ENCODE results near the gene ABCB11.

ABCB11 gene

DNA sequence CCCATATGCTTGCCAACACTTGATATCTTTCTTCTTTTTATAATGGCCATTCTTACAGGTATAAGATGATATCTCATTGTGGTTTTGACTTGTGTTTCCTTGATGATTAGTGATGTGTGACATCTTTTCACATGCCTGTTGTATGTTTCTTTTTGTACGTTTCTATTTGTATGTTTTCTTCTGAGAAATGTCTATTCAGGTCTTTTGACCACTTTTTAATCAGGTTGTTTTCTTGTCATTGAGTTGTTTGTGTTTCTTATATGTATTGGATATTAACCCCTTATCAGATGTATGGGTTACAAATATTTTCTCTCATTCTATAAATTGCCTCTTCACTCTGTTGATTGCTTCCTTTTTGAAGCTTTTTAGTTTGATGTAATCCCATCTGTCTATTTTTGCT is 42.4 kb downstream of the ABCB11 start:
- H3K4me3 ChIP-seq (ENCODE audit: low read depth in 1 of 2, low read length in 2 of 2): no peak overlapping the region
- H3K9me3 ChIP-seq (ENCODE audit: control insufficient read depth in 1 of 2, low read length in 2 of 2): no peaks in the 10 kb centered on the region
- H3K27me3 ChIP-seq (ENCODE audit: low read depth, low read length): no peaks in the 10 kb centered on the region
- no peaks in the 10 kb centered on the region for H3K4me1 ChIP-seq (ENCODE audit: control insufficient read depth in 1 of 2, insufficient read depth in 2 of 2, low read length in 2 of 2)
- H3K36me3 ChIP-seq (ENCODE audit: control insufficient read depth in 1 of 2, insufficient read depth in 2 of 2, low read length in 2 of 2): no peaks in the 10 kb centered on the region
- no peak overlapping the region for H3K27ac ChIP-seq (ENCODE audit: low read length)

DNA sequence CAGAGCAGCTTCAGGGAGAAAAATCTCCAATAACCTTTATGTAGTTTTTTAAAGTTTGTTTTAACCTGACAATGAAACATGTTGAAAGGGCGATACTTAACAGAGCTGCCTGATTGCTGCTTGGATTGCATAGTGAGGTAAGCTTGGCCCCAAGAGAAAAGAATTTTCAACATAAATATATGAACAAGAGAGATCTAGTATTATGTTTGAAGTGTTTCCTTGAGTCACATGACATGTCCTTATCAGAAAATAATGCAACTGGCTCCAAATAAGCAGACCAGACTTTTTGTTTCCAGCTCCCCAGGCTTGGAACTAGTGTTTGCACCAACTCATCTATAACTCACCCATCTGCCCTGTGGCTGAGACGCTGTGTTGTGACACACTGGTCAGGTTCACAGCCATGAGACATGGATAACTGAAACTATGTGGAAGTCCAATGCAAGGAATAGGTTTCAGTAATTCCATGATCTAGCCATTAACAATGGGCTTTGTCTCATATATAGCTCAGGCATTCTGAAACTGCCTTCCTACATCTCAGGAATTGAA is 44.7 kb downstream of the ABCB11 start:
- Histone ChIP-seq H3K27me3 (ENCODE audit: low read depth, low read length) (no peaks in the 10 kb centered on the region), H3K27ac (ENCODE audit: low read length) (no peak overlapping the region), H3K36me3 (ENCODE audit: control insufficient read depth in 1 of 2, insufficient read depth in 2 of 2, low read length in 2 of 2) (no peaks in the 10 kb centered on the region), H3K4me3 (ENCODE audit: low read depth in 1 of 2, low read length in 2 of 2) (no peak overlapping the region), H3K4me1 (ENCODE audit: control insufficient read depth in 1 of 2, insufficient read depth in 2 of 2, low read length in 2 of 2) (no peaks in the 10 kb centered on the region), H3K9me3 (ENCODE audit: control insufficient read depth in 1 of 2, low read length in 2 of 2) (no peaks in the 10 kb centered on the region)

DNA sequence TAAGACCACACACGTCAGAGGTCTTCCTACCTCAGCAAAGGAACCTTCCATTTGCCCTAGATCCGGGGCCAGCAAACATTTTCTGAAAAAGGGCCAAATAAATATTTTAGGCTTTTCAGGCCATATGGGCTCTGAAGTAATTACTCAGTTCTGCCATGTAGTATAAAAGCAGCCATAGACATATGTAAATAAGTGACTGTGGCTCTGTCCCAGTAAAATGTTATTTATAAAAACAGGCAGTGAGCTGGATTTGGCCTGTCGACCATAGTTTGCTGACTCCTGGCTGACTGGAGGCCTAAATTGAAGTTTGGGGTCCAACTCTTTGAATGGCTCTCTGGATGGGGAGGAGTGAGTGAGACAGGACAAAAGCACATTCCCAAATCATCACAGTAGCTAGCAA is 49.5 kb downstream of the ABCB11 start:
- Histone ChIP-seq H3K4me1 (ENCODE audit: control insufficient read depth in 1 of 2, insufficient read depth in 2 of 2, low read length in 2 of 2) (no peaks in the 10 kb centered on the region), H3K9me3 (ENCODE audit: control insufficient read depth in 1 of 2, low read length in 2 of 2) (no peaks in the 10 kb centered on the region), H3K27ac (ENCODE audit: low read length) (no peak overlapping the region), H3K36me3 (ENCODE audit: control insufficient read depth in 1 of 2, insufficient read depth in 2 of 2, low read length in 2 of 2) (no peaks in the 10 kb centered on the region), H3K27me3 (ENCODE audit: low read depth, low read length) (no peaks in the 10 kb centered on the region), H3K4me3 (ENCODE audit: low read depth in 1 of 2, low read length in 2 of 2) (no peak overlapping the region)

DNA sequence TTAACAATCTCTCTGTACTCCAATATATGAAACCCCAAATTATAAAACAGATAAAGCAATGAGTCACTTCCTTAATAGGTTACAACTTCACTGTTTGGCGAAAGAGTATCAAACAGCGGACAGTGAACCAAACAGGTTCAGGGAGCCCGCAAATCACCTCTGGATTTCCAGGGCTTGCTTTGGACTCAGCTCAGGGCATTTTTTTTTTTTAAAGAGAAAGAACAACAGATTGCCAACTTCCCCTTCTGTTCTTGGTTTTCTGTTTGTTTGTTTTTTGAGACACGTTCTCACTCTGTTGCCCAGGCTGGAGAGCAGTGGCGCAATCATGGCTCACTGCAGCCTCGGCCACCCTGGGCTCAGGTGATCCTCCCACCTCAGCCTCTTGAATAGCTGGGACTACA is 52.7 kb downstream of the ABCB11 start:
- no peak overlapping the region for H3K4me3 ChIP-seq (ENCODE audit: low read depth in 1 of 2, low read length in 2 of 2)
- no peaks in the 10 kb centered on the region for H3K27me3 ChIP-seq (ENCODE audit: low read depth, low read length)
- no peaks in the 10 kb centered on the region for H3K36me3 ChIP-seq (ENCODE audit: control insufficient read depth in 1 of 2, insufficient read depth in 2 of 2, low read length in 2 of 2)
- no peaks in the 10 kb centered on the region for H3K4me1 ChIP-seq (ENCODE audit: control insufficient read depth in 1 of 2, insufficient read depth in 2 of 2, low read length in 2 of 2)
- no peaks in the 10 kb centered on the region for H3K9me3 ChIP-seq (ENCODE audit: control insufficient read depth in 1 of 2, low read length in 2 of 2)
- no peak overlapping the region for H3K27ac ChIP-seq (ENCODE audit: low read length)

DNA sequence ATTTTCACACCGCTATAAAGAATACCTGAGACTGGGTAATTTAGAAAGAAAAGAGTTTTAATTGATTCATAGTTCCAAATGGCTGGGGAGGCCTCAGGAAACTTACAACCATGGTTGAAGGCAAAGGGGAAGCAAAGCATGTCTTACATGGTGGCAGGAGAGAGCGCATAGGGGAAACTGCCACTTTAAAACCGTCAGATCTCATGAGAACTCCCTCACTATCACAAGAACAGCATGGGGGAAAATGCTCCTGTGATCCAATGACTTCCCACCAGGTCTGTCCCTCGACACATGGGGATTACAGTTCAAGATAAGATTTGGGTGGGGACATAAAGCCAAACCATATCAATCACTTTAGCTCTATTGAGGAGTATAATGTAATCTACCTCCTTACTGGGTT is 53.5 kb downstream of the ABCB11 start:
- no peak overlapping the region for H3K4me3 ChIP-seq (ENCODE audit: low read depth in 1 of 2, low read length in 2 of 2)
- H3K27ac ChIP-seq (ENCODE audit: low read length): no peak overlapping the region
- H3K27me3 ChIP-seq (ENCODE audit: low read depth, low read length): no peaks in the 10 kb centered on the region
- H3K4me1 ChIP-seq (ENCODE audit: control insufficient read depth in 1 of 2, insufficient read depth in 2 of 2, low read length in 2 of 2): no peaks in the 10 kb centered on the region
- no peaks in the 10 kb centered on the region for H3K9me3 ChIP-seq (ENCODE audit: control insufficient read depth in 1 of 2, low read length in 2 of 2)
- no peaks in the 10 kb centered on the region for H3K36me3 ChIP-seq (ENCODE audit: control insufficient read depth in 1 of 2, insufficient read depth in 2 of 2, low read length in 2 of 2)

DNA sequence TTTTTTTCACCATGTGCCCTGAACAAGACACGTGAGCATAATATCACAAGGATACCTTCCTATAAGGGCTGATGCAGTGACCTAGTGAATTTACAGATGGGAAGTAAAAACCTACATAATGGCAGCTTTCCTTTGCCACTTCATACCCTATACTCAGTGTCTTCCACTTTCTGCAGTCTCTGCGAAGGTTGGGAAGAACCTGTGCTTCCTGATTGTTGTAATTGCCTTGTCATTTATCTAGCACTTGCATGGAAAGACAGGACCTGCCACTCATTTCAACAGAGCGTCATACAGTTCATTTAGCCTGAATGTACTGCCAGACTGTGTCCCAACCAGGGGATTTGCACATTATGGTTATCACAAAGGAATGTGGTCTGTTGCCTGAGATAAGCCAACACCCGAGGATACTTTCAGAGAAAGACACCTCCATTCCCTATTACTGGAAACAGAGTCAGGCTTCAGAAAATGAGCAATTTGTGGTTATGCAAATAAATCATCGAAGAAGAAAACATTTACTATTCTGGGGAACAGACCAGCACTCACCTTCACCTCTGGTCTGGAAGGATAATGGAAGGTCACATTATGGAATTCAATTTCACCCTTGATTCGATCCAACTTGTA is 55.0 kb downstream of the ABCB11 start:
- no peak overlapping the region for H3K27ac ChIP-seq (ENCODE audit: low read length)
- H3K4me3 ChIP-seq (ENCODE audit: low read depth in 1 of 2, low read length in 2 of 2): no peak overlapping the region
- H3K4me1 ChIP-seq (ENCODE audit: control insufficient read depth in 1 of 2, insufficient read depth in 2 of 2, low read length in 2 of 2): no peaks in the 10 kb centered on the region
- H3K9me3 ChIP-seq (ENCODE audit: control insufficient read depth in 1 of 2, low read length in 2 of 2): no peaks in the 10 kb centered on the region
- H3K27me3 ChIP-seq (ENCODE audit: low read depth, low read length): no peaks in the 10 kb centered on the region
- H3K36me3 ChIP-seq (ENCODE audit: control insufficient read depth in 1 of 2, insufficient read depth in 2 of 2, low read length in 2 of 2): no peaks in the 10 kb centered on the region

DNA sequence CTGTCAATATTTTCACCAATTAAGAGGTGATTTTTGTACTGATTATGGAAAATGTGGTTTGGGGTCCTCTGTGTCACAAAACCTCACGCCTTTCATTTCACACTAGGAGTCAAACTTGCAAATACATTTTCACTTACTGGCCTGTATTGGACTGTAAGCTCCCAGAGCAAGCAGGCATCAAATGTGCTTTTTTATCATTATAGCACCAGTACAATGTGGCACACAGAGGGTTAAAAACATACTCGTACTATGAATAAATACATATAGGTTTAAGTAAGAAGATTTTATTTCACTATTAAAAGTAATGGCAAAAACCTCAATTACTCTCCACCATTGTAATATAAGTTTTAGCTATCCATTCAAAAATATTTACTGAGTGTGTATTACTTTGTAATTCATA is 56.7 kb downstream of the ABCB11 start:
- H3K27ac ChIP-seq (ENCODE audit: low read length): no peak overlapping the region

DNA sequence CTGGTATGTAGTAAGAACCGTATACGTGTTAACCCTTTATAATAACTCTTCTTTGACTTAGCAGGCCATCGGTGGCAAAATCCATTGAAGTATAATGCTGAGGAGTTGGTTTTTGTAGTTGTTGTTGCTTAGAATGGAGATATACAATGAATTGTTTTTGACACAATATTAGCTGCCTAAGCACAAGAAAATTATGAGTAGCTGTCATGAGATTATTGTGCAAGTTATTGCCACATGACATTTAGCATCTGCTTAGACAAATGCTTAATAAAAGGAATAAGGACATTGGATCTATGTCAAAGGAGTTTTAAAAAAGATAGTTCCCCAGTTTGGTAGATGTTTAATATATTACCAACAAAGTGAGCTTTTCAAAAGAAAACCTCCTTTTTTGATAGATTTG is 59.9 kb downstream of the ABCB11 start:
- H3K4me3 ChIP-seq (ENCODE audit: low read depth in 1 of 2, low read length in 2 of 2): no peak overlapping the region
- no peaks in the 10 kb centered on the region for H3K27me3 ChIP-seq (ENCODE audit: low read depth, low read length)
- H3K27ac ChIP-seq (ENCODE audit: low read length): no peak overlapping the region
- no peaks in the 10 kb centered on the region for H3K4me1 ChIP-seq (ENCODE audit: control insufficient read depth in 1 of 2, insufficient read depth in 2 of 2, low read length in 2 of 2)
- no peaks in the 10 kb centered on the region for H3K9me3 ChIP-seq (ENCODE audit: control insufficient read depth in 1 of 2, low read length in 2 of 2)
- H3K36me3 ChIP-seq (ENCODE audit: control insufficient read depth in 1 of 2, insufficient read depth in 2 of 2, low read length in 2 of 2): no peaks in the 10 kb centered on the region

More for the DNA sequence above, 56.7 kb downstream of the ABCB11 start:
- H3K27me3 ChIP-seq (ENCODE audit: low read depth, low read length): no peaks in the 10 kb centered on the region
- no peaks in the 10 kb centered on the region for H3K4me1 ChIP-seq (ENCODE audit: control insufficient read depth in 1 of 2, insufficient read depth in 2 of 2, low read length in 2 of 2)
- H3K4me3 ChIP-seq (ENCODE audit: low read depth in 1 of 2, low read length in 2 of 2): no peak overlapping the region
- no peaks in the 10 kb centered on the region for H3K36me3 ChIP-seq (ENCODE audit: control insufficient read depth in 1 of 2, insufficient read depth in 2 of 2, low read length in 2 of 2)
- no peaks in the 10 kb centered on the region for H3K9me3 ChIP-seq (ENCODE audit: control insufficient read depth in 1 of 2, low read length in 2 of 2)

DNA sequence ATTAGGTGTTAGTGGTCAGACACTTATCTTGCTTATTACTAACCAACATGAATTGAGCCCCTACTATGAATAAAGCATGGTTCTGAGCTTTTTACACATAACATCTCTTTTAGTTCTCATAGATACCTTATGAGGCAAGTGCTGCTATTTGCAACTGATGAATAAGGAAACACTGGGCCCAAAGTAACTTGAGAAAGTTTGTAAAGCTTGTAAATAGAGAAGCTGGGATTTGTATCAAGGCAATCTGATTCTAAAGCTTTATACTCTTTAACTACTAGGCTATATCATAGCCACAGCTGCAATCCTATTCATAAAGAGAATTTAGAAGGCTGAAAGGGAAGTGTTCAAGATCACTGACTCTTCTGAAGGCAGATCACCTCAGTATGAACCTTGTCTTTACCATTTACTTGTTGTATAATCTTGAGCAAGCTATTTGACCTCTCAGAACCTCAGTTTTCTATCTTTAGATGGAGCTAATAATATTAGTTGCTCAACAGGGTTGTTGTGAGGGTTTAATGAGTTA is 60.4 kb downstream of the ABCB11 start:
- Histone ChIP-seq H3K9me3 (ENCODE audit: control insufficient read depth in 1 of 2, low read length in 2 of 2) (no peaks in the 10 kb centered on the region), H3K4me1 (ENCODE audit: control insufficient read depth in 1 of 2, insufficient read depth in 2 of 2, low read length in 2 of 2) (no peaks in the 10 kb centered on the region), H3K4me3 (ENCODE audit: low read depth in 1 of 2, low read length in 2 of 2) (no peak overlapping the region), H3K27ac (ENCODE audit: low read length) (no peak overlapping the region), H3K36me3 (ENCODE audit: control insufficient read depth in 1 of 2, insufficient read depth in 2 of 2, low read length in 2 of 2) (no peaks in the 10 kb centered on the region), H3K27me3 (ENCODE audit: low read depth, low read length) (no peaks in the 10 kb centered on the region)

DNA sequence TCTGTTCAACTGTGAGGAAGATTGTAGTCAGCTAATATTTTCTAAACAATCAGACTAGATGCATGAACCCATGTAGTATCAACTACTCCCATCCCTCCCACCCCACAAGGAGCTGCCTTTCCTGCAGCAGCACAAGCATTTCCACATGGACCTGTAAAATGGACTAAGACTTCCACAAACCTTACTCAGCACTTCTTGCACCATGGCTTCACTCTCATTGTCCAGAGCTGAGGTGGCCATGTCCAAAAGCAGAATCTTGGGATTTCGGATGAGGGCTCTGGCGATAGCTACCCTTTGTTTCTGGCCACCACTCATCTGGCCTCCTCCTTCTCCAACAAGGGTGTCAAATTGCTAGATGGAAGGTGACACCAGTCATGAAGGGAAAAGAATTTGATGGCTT is 61.3 kb downstream of the ABCB11 start:
- Histone ChIP-seq H3K27me3 (ENCODE audit: low read depth, low read length) (no peaks in the 10 kb centered on the region), H3K27ac (ENCODE audit: low read length) (no peak overlapping the region), H3K4me3 (ENCODE audit: low read depth in 1 of 2, low read length in 2 of 2) (no peak overlapping the region), H3K36me3 (ENCODE audit: control insufficient read depth in 1 of 2, insufficient read depth in 2 of 2, low read length in 2 of 2) (no peaks in the 10 kb centered on the region), H3K4me1 (ENCODE audit: control insufficient read depth in 1 of 2, insufficient read depth in 2 of 2, low read length in 2 of 2) (no peaks in the 10 kb centered on the region), H3K9me3 (ENCODE audit: control insufficient read depth in 1 of 2, low read length in 2 of 2) (no peaks in the 10 kb centered on the region)

DNA sequence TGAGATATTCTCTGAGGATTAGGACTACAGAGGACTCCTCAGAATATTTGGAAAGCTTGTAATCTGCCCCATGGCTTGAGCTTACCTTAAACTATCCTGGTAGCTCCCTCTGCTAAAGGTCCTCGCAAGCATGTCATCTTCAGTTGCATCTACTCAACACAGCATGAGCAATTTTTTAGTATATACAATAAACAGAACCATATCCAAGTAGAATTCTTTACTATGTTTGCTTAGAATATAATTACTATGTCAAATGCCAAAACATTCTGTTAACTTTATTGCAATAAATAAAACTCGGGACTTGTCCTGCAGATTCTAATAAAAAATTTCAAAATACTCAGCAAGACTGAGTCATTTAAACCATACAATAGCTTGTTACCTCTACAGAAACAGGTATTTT is 62.8 kb downstream of the ABCB11 start:
- Histone ChIP-seq H3K4me3 (ENCODE audit: low read depth in 1 of 2, low read length in 2 of 2) (no peak overlapping the region), H3K9me3 (ENCODE audit: control insufficient read depth in 1 of 2, low read length in 2 of 2) (no peaks in the 10 kb centered on the region), H3K4me1 (ENCODE audit: control insufficient read depth in 1 of 2, insufficient read depth in 2 of 2, low read length in 2 of 2) (no peaks in the 10 kb centered on the region), H3K36me3 (ENCODE audit: control insufficient read depth in 1 of 2, insufficient read depth in 2 of 2, low read length in 2 of 2) (no peaks in the 10 kb centered on the region), H3K27ac (ENCODE audit: low read length) (no peak overlapping the region), H3K27me3 (ENCODE audit: low read depth, low read length) (no peaks in the 10 kb centered on the region)

DNA sequence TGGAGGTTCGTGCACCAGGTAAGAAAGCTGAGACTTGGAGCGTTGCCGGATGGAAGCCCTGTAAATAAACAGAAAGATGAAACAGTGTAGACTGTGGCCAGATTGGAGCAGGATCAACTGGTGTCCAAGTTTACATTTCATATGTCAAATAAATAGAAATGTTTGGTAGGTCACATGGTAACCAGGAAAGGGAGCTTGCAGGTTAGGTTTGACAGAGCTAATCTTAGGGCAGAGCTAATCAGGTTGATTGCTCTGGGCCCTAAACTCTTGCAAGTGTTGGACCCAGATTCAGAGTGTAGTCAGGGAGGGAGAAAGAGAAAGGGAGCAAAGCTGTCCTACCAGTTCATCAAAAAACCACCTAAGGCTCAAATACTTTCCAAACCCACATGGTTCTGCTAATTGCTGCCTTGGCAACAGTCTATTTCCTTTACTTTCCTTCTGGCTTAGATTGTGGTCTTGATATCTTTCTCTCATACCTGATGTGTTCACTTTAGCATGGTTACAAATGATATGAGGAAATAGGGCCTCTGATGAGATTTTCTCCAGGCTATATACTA is 66.8 kb downstream of the ABCB11 start:
- H3K27me3 ChIP-seq (ENCODE audit: low read depth, low read length): no peaks in the 10 kb centered on the region

More for the DNA sequence above, 66.8 kb downstream of the ABCB11 start:
- H3K4me3 ChIP-seq (ENCODE audit: low read depth in 1 of 2, low read length in 2 of 2): no peak overlapping the region
- H3K36me3 ChIP-seq (ENCODE audit: control insufficient read depth in 1 of 2, insufficient read depth in 2 of 2, low read length in 2 of 2): no peaks in the 10 kb centered on the region
- H3K9me3 ChIP-seq (ENCODE audit: control insufficient read depth in 1 of 2, low read length in 2 of 2): no peaks in the 10 kb centered on the region
- H3K4me1 ChIP-seq (ENCODE audit: control insufficient read depth in 1 of 2, insufficient read depth in 2 of 2, low read length in 2 of 2): no peaks in the 10 kb centered on the region
- no peak overlapping the region for H3K27ac ChIP-seq (ENCODE audit: low read length)
